Chondrocyte (in vitro differentiated cells): ENCODE results near the gene SLC38A8. TPM values are rescaled to one million over a fixed set of nuclear protein-coding genes. Genes with fewer than 3 reads are reported as not detected.

Experiments used
- DNase-seq: peaks from one replicate; pipeline ENCODE4 v3.0.0; 2021; ENCODE audit warnings: mixed read lengths, low spot score
- H3K27ac Mint-ChIP-seq: one replicate; pipeline ENCODE4 v1.8.0; 2021; ENCODE audit warnings: mild to moderate bottlenecking, moderate library complexity, mixed read lengths; ENCODE audit not compliant: unreplicated experiment
- H3K27me3 Mint-ChIP-seq: 2 replicates; pipeline ENCODE4 v1.8.0; 2021; ENCODE audit warnings: low read depth, mixed read lengths
- H3K36me3 Mint-ChIP-seq: 2 replicates; pipeline ENCODE4 v1.8.0; 2021; ENCODE audit warnings: low read depth, mixed read lengths
- H3K4me1 Mint-ChIP-seq: 2 replicates; pipeline ENCODE4 v1.8.0; 2021; ENCODE audit warnings: low read depth, mild to moderate bottlenecking, mixed read lengths
- H3K4me3 Mint-ChIP-seq: one replicate; pipeline ENCODE4 v1.8.0; 2021; ENCODE audit warnings: mild to moderate bottlenecking, moderate library complexity, mixed read lengths; ENCODE audit not compliant: unreplicated experiment
- H3K9me3 Mint-ChIP-seq: 2 replicates; pipeline ENCODE4 v1.8.0; 2021; ENCODE audit warnings: low read depth, mixed read lengths
- long read RNA-seq: library from polyadenylated mRNA; stranded (forward); transcript quantifications from one replicate; pipeline ENCODE4 v2.0.0, GENCODE V29; 2021
- total RNA-seq: library from RNA; stranded (reverse); gene quantifications from 3 replicates; pipeline ENCODE4 v1.2.1, GENCODE V29; 2021
- TF ChIP-seq, protein P1 (sequence below): fragments of 200-600 bp; sonication (generic); IDR thresholded peaks from 2 replicates; pipeline ENCODE4 v1.5.0; 2021; ENCODE audit warnings: antibody characterized with exemption, mild to moderate bottlenecking, moderate library complexity

Gene SLC38A8
- not detected in 3 replicates for total RNA-seq
- long read RNA-seq = 0 reads

- TF ChIP-seq, protein P1, sequence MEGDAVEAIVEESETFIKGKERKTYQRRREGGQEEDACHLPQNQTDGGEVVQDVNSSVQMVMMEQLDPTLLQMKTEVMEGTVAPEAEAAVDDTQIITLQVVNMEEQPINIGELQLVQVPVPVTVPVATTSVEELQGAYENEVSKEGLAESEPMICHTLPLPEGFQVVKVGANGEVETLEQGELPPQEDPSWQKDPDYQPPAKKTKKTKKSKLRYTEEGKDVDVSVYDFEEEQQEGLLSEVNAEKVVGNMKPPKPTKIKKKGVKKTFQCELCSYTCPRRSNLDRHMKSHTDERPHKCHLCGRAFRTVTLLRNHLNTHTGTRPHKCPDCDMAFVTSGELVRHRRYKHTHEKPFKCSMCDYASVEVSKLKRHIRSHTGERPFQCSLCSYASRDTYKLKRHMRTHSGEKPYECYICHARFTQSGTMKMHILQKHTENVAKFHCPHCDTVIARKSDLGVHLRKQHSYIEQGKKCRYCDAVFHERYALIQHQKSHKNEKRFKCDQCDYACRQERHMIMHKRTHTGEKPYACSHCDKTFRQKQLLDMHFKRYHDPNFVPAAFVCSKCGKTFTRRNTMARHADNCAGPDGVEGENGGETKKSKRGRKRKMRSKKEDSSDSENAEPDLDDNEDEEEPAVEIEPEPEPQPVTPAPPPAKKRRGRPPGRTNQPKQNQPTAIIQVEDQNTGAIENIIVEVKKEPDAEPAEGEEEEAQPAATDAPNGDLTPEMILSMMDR = no peak
- Mint-ChIP-seq H3K9me3 (no peaks in the 10 kb centered on the region), H3K4me1 (no peaks in the 10 kb centered on the region), H3K27me3 (peaks cover 29% of the 10 kb centered on the region), H3K27ac (no peak within 1 kb of the TSS), H3K4me3 (no peak within 1 kb of the TSS), H3K36me3 (peaks cover 2% of the 10 kb centered on the region)
- DNase-seq = no peak
These were observed at the start of gene SLC38A8 for GRCh38 chr16:84042308-84042878. TSS of gene SLC38A8 (minus strand) at chr16:84042795. CDS start at chr16:84042157, 638 bp downstream.

DNA sequence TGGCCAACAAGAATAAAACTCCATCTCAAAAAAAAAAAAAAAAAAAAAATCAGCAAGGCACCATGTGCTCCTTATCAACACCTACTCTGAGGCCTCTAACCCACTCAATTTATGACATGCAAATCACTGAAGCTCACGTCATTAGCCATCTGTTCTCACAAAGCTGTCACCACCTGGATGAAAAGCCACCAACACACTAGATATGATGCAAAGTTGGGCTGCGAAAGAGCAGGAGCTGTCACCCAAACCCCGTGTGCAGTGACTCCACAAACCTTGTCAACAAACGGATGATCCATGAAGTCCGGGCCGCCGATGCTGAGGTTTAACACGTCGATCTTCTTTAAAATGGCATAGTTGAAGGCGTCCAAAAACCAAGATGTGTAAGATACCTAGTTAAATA lies 48.9 kb upstream of the SLC38A8 start:
- TF ChIP-seq, protein P1 = no peak
- Mint-ChIP-seq H3K36me3 (peaks cover 46% of the 10 kb centered on the region), H3K4me3 (no peak overlapping the region), H3K4me1 (no peaks in the 10 kb centered on the region), H3K27ac (no peak overlapping the region), H3K9me3 (no peaks in the 10 kb centered on the region), H3K27me3 (no peaks in the 10 kb centered on the region)
- no peak for DNase-seq

DNA sequence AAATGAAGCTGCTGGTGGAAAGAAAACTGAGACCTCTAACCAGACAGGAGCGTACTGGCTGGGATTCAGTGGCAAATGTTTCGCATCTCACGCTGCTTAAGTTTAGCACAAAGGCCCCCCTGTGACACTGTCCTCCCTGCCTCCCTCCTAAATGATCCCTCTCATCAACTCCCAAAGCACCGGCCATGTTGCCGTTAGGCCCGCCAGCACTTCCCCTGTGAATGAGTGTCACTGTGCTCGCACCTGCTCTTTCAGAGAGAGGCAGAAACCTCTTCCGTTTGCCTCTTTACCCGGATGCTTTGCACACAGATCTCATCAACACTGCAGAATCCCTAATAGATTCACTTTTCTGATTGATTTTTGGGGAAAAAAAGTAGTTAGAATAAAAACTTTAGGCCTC lies 47.6 kb upstream of the SLC38A8 start:
- H3K27me3 Mint-ChIP-seq = no peaks in the 10 kb centered on the region
- H3K4me1 Mint-ChIP-seq = no peaks in the 10 kb centered on the region
- no peak overlapping the region for H3K4me3 Mint-ChIP-seq
- DNase-seq = no peak
- H3K36me3 Mint-ChIP-seq = peaks cover 45% of the 10 kb centered on the region
- H3K27ac Mint-ChIP-seq = no peak overlapping the region
- TF ChIP-seq, protein P1 = no peak
- H3K9me3 Mint-ChIP-seq = no peaks in the 10 kb centered on the region

- Mint-ChIP-seq H3K27ac (no peak overlapping the region), H3K4me3 (no peak overlapping the region), H3K27me3 (no peaks in the 10 kb centered on the region), H3K36me3 (peaks cover 43% of the 10 kb centered on the region), H3K4me1 (no peaks in the 10 kb centered on the region), H3K9me3 (no peaks in the 10 kb centered on the region)
- DNase-seq = no peak
- TF ChIP-seq, protein P1 = peak; percentile 15
These were observed 46.2 kb upstream of the SLC38A8 start for GRCh38 chr16:84088695-84089395.

DNA sequence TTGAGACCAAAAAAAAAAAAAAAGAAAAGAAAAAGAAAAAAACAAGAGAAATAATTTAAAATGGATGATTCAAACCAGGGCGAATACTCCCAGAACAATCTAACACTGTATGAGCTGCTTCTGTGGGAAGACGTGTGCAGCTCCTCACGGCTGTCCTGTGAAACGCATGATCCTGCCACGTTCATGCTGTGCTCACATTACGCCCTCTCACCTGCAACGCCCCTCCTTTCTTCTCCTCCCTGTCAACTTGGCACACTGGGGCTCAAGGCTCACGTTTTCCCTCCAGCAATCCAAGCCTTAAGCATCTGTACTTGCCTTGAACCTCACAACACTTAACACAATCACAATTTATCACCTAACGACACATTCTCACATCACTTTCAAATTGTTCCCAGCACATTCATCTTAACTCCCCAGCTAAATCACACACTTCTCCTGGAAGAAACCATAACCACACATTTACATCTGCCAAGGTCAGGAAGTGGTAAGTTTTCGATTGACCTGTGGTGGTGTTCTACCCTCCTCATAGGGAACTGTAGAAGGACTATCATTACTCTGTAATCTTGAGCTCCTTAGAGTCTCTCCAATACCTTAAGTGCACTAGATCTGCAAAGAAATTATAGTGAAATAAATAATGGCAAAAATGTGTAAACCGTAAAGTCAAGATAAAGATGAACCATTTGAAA lies 45.0 kb upstream of the SLC38A8 start:
- H3K9me3 Mint-ChIP-seq = no peaks in the 10 kb centered on the region
- peak overlapping the region; percentile 15 for H3K27ac Mint-ChIP-seq
- peaks cover 5% of the 10 kb centered on the region for H3K4me1 Mint-ChIP-seq
- H3K4me3 Mint-ChIP-seq = no peak overlapping the region
- H3K27me3 Mint-ChIP-seq = no peaks in the 10 kb centered on the region
- no peak for DNase-seq
- TF ChIP-seq, protein P1 = no peak
- H3K36me3 Mint-ChIP-seq = peaks cover 35% of the 10 kb centered on the region
